ENCODE data around the gene C11orf52.

GRCh38 chr11:111967649-111968048, 48.9 kb downstream of the C11orf52 start:
- TF ChIP-seq, protein P1, sequence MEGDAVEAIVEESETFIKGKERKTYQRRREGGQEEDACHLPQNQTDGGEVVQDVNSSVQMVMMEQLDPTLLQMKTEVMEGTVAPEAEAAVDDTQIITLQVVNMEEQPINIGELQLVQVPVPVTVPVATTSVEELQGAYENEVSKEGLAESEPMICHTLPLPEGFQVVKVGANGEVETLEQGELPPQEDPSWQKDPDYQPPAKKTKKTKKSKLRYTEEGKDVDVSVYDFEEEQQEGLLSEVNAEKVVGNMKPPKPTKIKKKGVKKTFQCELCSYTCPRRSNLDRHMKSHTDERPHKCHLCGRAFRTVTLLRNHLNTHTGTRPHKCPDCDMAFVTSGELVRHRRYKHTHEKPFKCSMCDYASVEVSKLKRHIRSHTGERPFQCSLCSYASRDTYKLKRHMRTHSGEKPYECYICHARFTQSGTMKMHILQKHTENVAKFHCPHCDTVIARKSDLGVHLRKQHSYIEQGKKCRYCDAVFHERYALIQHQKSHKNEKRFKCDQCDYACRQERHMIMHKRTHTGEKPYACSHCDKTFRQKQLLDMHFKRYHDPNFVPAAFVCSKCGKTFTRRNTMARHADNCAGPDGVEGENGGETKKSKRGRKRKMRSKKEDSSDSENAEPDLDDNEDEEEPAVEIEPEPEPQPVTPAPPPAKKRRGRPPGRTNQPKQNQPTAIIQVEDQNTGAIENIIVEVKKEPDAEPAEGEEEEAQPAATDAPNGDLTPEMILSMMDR (conservative IDR thresholded peaks at IDR 0.05; ENCODE audit: low read depth, low read length) = no peak
- TF ChIP-seq EZH2 (IDR thresholded peaks at IDR 0.05; ENCODE audit: low read length, unreplicated experiment) = no peak

Data from PC-3 (cell line).